Ishikawa (cell line): ENCODE measurements around the gene LRRC63.

Source experiments
- CEBPB ChIP-seq: IDR thresholded peaks from 2 replicates; pipeline ENCODE4 v1.6.1; 2012
- CREB1 ChIP-seq: IDR thresholded peaks from 2 replicates; pipeline ENCODE4 v1.6.1; 2012; ENCODE audit warnings: low read depth
- EGR1 ChIP-seq: IDR thresholded peaks from 2 replicates; pipeline ENCODE4 v1.6.1; 2012
- EP300 ChIP-seq: IDR thresholded peaks from 2 replicates; pipeline ENCODE4 v1.6.1; 2012; ENCODE audit warnings: borderline replicate concordance
- FOXM1 ChIP-seq: IDR thresholded peaks from 2 replicates; pipeline ENCODE4 v1.6.1; 2012; ENCODE audit warnings: low read depth, borderline replicate concordance
- NFIC ChIP-seq: IDR thresholded peaks from 2 replicates; pipeline ENCODE4 v1.6.1; 2012
- RAD21 ChIP-seq: IDR thresholded peaks from 2 replicates; pipeline ENCODE4 v1.6.1; 2012; ENCODE audit warnings: low read depth
- TAF1 ChIP-seq: IDR thresholded peaks from 2 replicates; pipeline ENCODE4 v1.6.1; 2012; ENCODE audit warnings: low read depth, mild to moderate bottlenecking
- TCF12 ChIP-seq: IDR thresholded peaks from 2 replicates; pipeline ENCODE4 v1.6.1; 2012; ENCODE audit warnings: low read depth
- TEAD4 ChIP-seq: IDR thresholded peaks from 2 replicates; pipeline ENCODE4 v1.6.1; 2012
- YY1 ChIP-seq: IDR thresholded peaks from 2 replicates; pipeline ENCODE4 v1.6.1; 2012; ENCODE audit warnings: low read depth
- ZBTB7A ChIP-seq: IDR thresholded peaks from 2 replicates; pipeline ENCODE4 v1.6.1; 2012; ENCODE audit warnings: low read depth
- TF ChIP-seq, protein P1 (sequence below): IDR thresholded peaks from 2 replicates; pipeline ENCODE4 v1.6.1; 2012
- TF ChIP-seq, protein P2 (sequence below): IDR thresholded peaks from 2 replicates; pipeline ENCODE4 v1.6.1; 2012; ENCODE audit warnings: low read depth, mild to moderate bottlenecking
- TF ChIP-seq, protein P3 (sequence below): IDR thresholded peaks from 2 replicates; pipeline ENCODE4 v1.6.1; 2012

Gene LRRC63

GRCh38 chr13:46170687-46171086, 41.0 kb upstream of the LRRC63 start:
- no peak for TF ChIP-seq TAF1
- TF ChIP-seq FOXM1, result no peak
- no peak for TF ChIP-seq CREB1
- TF ChIP-seq, protein P1, sequence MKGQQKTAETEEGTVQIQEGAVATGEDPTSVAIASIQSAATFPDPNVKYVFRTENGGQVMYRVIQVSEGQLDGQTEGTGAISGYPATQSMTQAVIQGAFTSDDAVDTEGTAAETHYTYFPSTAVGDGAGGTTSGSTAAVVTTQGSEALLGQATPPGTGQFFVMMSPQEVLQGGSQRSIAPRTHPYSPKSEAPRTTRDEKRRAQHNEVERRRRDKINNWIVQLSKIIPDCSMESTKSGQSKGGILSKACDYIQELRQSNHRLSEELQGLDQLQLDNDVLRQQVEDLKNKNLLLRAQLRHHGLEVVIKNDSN, result no peak
- TF ChIP-seq, protein P2, sequence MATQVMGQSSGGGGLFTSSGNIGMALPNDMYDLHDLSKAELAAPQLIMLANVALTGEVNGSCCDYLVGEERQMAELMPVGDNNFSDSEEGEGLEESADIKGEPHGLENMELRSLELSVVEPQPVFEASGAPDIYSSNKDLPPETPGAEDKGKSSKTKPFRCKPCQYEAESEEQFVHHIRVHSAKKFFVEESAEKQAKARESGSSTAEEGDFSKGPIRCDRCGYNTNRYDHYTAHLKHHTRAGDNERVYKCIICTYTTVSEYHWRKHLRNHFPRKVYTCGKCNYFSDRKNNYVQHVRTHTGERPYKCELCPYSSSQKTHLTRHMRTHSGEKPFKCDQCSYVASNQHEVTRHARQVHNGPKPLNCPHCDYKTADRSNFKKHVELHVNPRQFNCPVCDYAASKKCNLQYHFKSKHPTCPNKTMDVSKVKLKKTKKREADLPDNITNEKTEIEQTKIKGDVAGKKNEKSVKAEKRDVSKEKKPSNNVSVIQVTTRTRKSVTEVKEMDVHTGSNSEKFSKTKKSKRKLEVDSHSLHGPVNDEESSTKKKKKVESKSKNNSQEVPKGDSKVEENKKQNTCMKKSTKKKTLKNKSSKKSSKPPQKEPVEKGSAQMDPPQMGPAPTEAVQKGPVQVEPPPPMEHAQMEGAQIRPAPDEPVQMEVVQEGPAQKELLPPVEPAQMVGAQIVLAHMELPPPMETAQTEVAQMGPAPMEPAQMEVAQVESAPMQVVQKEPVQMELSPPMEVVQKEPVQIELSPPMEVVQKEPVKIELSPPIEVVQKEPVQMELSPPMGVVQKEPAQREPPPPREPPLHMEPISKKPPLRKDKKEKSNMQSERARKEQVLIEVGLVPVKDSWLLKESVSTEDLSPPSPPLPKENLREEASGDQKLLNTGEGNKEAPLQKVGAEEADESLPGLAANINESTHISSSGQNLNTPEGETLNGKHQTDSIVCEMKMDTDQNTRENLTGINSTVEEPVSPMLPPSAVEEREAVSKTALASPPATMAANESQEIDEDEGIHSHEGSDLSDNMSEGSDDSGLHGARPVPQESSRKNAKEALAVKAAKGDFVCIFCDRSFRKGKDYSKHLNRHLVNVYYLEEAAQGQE, result no peak
- 0 out of 2 replicates have a peak, but pooled peaks have one; percentile 9 for TF ChIP-seq CEBPB

DNA sequence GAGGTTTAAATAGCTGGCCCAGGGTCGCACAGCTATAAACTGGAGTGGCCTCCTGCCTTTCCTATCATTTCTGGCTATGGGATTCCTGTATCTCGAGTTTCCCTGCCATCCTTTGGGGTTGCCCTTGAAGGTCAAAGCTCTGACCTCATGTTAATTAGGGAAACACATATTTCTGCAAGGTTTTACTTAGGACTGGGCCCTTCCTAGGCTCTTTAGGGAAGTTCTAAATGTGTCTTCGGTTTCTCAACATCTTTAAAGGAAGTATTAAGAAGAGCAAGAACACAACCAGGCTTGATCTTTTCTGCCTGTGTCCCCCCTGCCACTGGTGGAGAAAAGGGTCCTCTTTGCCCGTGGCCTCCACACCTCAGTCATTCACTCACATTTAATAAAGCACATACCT, 40.5 kb upstream of the LRRC63 start:
- TF ChIP-seq CEBPB (no peak), EP300 (no peak), ZBTB7A (no peak), CREB1 (no peak), TEAD4 (no peak), NFIC (no peak), RAD21 (no peak), YY1 (no peak), TCF12 (no peak), EGR1 (no peak)
- TF ChIP-seq, protein P2, result no peak
- TF ChIP-seq, protein P1, result no peak
- TF ChIP-seq, protein P3, sequence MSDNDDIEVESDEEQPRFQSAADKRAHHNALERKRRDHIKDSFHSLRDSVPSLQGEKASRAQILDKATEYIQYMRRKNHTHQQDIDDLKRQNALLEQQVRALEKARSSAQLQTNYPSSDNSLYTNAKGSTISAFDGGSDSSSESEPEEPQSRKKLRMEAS, result no peak

DNA sequence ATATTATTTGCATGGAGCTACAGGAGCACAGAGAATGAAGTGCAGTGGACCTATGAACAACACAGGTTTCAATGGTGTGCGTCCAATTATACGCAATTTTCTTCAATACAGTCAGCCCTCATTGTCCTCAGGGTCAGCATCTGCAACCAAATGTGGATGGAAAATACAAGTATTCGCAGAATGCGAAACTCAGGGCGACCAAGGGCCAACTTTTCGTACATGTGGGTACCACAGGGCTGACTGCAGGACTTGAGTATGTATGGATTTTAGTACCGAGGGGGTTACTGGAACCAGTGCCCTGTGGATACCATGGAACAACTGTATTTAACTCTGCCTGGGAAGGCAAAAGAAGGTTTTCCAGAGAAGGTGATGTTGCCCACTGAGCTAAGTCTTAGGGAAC, 40.0 kb upstream of the LRRC63 start:
- TF ChIP-seq TAF1, result no peak
- no peak for TF ChIP-seq NFIC
- TF ChIP-seq, protein P1, result no peak
- TF ChIP-seq TEAD4, result no peak
- no peak for TF ChIP-seq FOXM1
- no peak for TF ChIP-seq RAD21
- TF ChIP-seq, protein P2, result no peak
- TF ChIP-seq CREB1, result no peak
- TF ChIP-seq, protein P3, result no peak
- no peak for TF ChIP-seq TCF12
- TF ChIP-seq ZBTB7A, result no peak
- no peak for TF ChIP-seq YY1

GRCh38 chr13:46172531-46172991, 39.2 kb upstream of the LRRC63 start:
- TF ChIP-seq EGR1 (no peak), TCF12 (no peak), EP300 (no peak), CEBPB (no peak), CREB1 (no peak), YY1 (no peak), RAD21 (no peak), FOXM1 (no peak), ZBTB7A (no peak), TEAD4 (no peak), TAF1 (no peak)
- TF ChIP-seq, protein P3, result no peak
